OCI-LY7 (cell line): ENCODE data around the gene RAB3C.

Experiments
- EZH2phosphoT487 ChIP-seq: fragments of 200-600 bp; sonication (generic); IDR thresholded peaks from 2 replicates; pipeline ENCODE4 v1.6.1; 2018; ENCODE audit warnings: low read depth, borderline replicate concordance, mild to moderate bottlenecking, mixed run types, antibody characterized with exemption, low read length, moderate library complexity, mixed read lengths
- TF ChIP-seq, protein P1 (sequence below): fragments of 200-600 bp; sonication (generic); conservative IDR thresholded peaks from 2 replicates; pipeline ENCODE4 v1.5.1; 2014; ENCODE audit warnings: mild to moderate bottlenecking, antibody characterized with exemption, low read length, moderate library complexity, mixed read lengths

DNA sequence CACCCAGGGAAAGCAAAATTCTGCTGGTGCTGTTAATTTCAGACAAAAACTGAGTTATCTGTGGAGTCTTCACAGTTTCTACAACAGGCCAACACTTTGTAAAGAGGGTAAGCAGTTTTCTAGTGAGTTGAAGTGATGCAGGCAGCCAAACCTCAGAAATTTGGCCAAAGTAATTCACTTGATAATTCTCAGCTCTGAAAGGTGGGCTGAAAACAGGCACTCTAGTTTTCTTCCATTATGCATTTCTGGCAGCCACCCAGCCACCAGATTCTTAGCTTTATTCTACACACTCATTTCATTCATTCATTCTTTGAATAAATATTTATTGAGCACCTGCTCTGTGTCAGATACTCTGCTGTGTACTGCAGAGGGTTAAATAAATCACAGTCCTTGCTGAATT lies 184.2 kb downstream of the RAB3C start:
- TF ChIP-seq, protein P1, sequence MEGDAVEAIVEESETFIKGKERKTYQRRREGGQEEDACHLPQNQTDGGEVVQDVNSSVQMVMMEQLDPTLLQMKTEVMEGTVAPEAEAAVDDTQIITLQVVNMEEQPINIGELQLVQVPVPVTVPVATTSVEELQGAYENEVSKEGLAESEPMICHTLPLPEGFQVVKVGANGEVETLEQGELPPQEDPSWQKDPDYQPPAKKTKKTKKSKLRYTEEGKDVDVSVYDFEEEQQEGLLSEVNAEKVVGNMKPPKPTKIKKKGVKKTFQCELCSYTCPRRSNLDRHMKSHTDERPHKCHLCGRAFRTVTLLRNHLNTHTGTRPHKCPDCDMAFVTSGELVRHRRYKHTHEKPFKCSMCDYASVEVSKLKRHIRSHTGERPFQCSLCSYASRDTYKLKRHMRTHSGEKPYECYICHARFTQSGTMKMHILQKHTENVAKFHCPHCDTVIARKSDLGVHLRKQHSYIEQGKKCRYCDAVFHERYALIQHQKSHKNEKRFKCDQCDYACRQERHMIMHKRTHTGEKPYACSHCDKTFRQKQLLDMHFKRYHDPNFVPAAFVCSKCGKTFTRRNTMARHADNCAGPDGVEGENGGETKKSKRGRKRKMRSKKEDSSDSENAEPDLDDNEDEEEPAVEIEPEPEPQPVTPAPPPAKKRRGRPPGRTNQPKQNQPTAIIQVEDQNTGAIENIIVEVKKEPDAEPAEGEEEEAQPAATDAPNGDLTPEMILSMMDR, result no peak
- TF ChIP-seq EZH2phosphoT487, result no peak
